ENCODE measurements around the gene GBX1. TPM values are rescaled to one million over a fixed set of nuclear protein-coding genes. Genes with fewer than 3 reads are reported as not detected.

Gene GBX1
- total and polyA plus RNA-seq, 9 donors, result 0.44 to 2.5 (median 1.5) TPM

DNA sequence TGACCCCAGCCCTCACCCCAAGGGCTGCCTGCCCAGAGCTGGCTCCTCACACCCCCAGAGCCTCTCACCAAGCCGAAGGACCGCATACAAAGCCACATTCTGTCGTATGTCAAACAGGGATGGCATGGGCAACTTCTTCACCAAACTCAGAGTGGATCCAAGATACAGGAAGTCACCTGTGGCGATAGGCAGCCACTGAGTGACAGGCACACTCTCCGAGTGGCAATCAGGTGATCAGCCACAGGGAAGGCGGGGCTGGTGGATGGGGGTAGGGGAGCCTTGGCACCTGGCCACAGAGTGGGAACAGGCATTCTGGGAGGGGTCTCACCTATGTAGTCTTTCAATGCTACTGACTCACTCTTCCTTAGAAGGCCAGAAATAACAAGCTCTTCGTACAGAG, 26.7 kb upstream of the GBX1 start:
- no peak overlapping the region for H3K4me3 ChIP-seq (ENCODE audit: low read length)
- WGBS (ENCODE audit: insufficient coverage), result 70% methylated on average over 4 of the region's 7 CpGs
- H3K4me1 ChIP-seq (ENCODE audit: control insufficient read depth, insufficient read depth, low read length), result no peaks in the 10 kb centered on the region
- no peaks in the 10 kb centered on the region for H3K9me3 ChIP-seq (replicated peaks; ENCODE audit: control insufficient read depth, low read depth, low read length)
- DNase-seq, result no peak
- H3K27me3 ChIP-seq (ENCODE audit: control insufficient read depth, insufficient read depth, low read length), result peaks cover 10% of the 10 kb centered on the region
- no peaks in the 10 kb centered on the region for H3K36me3 ChIP-seq (ENCODE audit: control insufficient read depth, insufficient read depth, low read length)
- H3K27ac ChIP-seq (ENCODE audit: low read length), result no peak overlapping the region

DNA sequence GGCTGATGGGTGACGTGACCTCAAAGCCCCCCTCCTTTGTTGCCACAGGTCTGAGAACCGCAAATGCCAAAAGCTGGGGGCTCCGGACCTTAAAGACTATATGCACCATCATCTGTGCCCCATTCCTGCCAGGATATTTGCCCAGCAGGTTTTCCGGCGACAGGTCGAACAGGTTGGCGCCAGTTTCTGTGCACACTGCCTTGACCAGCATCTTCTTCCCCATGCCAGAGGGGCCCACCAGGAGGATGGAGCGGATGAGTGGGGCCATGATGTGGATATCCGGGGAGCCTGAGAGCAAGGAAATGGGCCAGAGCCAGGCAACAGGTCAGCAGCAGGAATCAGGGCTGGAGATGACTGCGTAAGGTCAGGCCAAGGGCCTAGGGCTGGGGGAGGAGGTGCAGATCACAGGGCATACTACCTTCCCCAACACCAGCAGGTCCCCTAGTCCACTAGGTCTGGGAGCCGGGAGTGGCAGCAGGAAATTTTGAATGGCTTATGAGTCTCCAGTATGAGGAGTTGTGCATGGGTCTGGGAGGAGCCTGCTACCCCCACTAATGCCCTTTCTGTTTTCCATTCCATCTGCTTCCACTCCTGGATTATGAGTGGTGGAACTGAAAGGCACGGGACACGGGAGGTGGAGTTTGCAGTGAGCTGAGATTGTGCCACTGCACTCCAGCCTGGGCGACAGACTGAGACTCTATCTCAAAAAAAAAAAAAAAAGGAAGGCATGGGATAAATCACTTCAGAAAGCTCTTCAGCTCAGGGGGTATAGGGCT, 25.9 kb upstream of the GBX1 start:
- peaks cover 12% of the 10 kb centered on the region for H3K27me3 ChIP-seq (ENCODE audit: control insufficient read depth, insufficient read depth, low read length)
- WGBS (ENCODE audit: insufficient coverage), result 75% methylated on average over 4 of the region's 14 CpGs

DNA sequence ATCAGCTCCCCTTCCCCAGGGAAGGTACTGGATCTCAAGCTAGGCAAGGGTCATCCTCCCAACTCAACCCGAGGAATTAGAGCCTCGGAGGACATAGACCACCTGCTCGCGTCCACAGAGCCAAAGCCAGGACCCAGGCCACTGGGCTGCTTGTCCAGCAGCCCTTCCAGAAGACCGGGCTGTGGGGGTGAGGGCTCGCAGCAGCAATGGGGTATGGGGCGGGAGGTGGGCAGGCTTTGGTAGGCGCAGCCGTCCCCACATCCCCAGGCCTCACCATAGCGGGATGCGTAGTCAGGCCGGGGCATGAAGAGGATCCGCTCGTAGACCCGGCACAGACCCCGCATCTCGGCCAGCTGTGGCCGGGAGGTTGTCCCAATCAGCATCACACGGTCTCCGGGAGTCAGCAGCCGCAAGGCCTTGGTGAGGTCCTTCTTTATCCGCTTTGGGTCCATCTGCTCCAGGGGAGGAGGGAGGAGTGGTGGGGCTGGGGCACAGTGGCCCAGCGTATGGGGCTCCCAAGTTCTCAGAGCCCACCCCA, 24.6 kb upstream of the GBX1 start:
- no peak overlapping the region for H3K27ac ChIP-seq (ENCODE audit: low read length)
- H3K4me3 ChIP-seq (ENCODE audit: low read length), result no peak overlapping the region
- DNase-seq, result no peak
- no peaks in the 10 kb centered on the region for H3K36me3 ChIP-seq (ENCODE audit: control insufficient read depth, insufficient read depth, low read length)
- H3K27me3 ChIP-seq (ENCODE audit: control insufficient read depth, insufficient read depth, low read length), result peaks cover 11% of the 10 kb centered on the region
- peaks cover 11% of the 10 kb centered on the region for H3K4me1 ChIP-seq (ENCODE audit: control insufficient read depth, insufficient read depth, low read length)
- WGBS (ENCODE audit: insufficient coverage), result 94% methylated on average over 17 of the region's 23 CpGs
- no peaks in the 10 kb centered on the region for H3K9me3 ChIP-seq (replicated peaks; ENCODE audit: control insufficient read depth, low read depth, low read length)

More for the DNA sequence above, 25.9 kb upstream of the GBX1 start:
- no peak overlapping the region for H3K27ac ChIP-seq (ENCODE audit: low read length)
- H3K9me3 ChIP-seq (replicated peaks; ENCODE audit: control insufficient read depth, low read depth, low read length), result no peaks in the 10 kb centered on the region
- no peaks in the 10 kb centered on the region for H3K4me1 ChIP-seq (ENCODE audit: control insufficient read depth, insufficient read depth, low read length)
- H3K36me3 ChIP-seq (ENCODE audit: control insufficient read depth, insufficient read depth, low read length), result no peaks in the 10 kb centered on the region
- no peak overlapping the region for H3K4me3 ChIP-seq (ENCODE audit: low read length)
- no peak for DNase-seq

DNA sequence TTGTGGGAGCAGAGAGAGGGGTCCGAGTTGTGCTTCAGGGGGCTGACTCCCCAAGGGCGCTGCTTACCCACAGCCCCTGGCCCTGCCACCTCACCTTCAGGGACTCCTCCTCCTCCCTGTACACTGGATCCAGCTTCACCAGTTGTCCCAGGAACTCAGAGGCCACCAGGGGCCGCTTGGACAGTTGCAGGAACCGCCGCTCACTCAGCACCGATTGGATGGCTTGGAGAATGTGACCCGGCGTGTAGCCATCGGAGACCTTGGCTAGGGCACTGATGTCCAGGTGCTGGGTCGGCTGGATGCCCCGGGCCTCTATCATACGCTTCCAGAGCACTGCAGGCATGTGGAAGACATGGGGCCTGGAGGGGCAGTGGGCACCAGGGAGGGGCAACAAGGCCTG, 24.1 kb upstream of the GBX1 start:
- Histone ChIP-seq H3K27me3 (ENCODE audit: control insufficient read depth, insufficient read depth, low read length) (peaks cover 11% of the 10 kb centered on the region), H3K4me1 (ENCODE audit: control insufficient read depth, insufficient read depth, low read length) (peaks cover 16% of the 10 kb centered on the region), H3K9me3 (replicated peaks; ENCODE audit: control insufficient read depth, low read depth, low read length) (no peaks in the 10 kb centered on the region), H3K27ac (ENCODE audit: low read length) (no peak overlapping the region), H3K4me3 (ENCODE audit: low read length) (no peak overlapping the region), H3K36me3 (ENCODE audit: control insufficient read depth, insufficient read depth, low read length) (no peaks in the 10 kb centered on the region)
- WGBS (ENCODE audit: insufficient coverage), result 78% methylated on average over 6 of the region's 12 CpGs
- no peak for DNase-seq

DNA sequence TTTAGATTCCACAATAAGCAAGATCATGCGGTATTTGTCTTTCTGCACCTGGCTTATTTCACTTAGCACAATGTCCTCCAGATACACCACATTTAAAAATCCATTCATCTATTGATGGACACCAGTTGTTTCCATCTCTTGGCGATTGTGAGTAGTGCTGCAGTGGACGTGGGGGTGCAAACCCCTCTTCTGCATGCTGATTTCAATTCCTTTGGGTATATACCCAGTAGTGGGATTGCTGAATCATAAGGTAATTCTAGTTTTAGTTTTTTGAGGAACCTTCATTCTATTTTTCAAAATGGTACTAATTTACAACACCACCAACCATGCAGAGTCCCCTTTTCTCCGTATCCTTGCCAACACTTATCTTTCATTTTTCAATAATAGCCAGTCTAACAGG, 21.5 kb upstream of the GBX1 start:
- no peak overlapping the region for H3K4me3 ChIP-seq (ENCODE audit: low read length)
- DNase-seq, result no peak
- H3K36me3 ChIP-seq (ENCODE audit: control insufficient read depth, insufficient read depth, low read length), result no peaks in the 10 kb centered on the region
- no peaks in the 10 kb centered on the region for H3K9me3 ChIP-seq (replicated peaks; ENCODE audit: control insufficient read depth, low read depth, low read length)
- WGBS (ENCODE audit: insufficient coverage), result no CpG with 5 or more reads among the region's 4 CpGs
- H3K4me1 ChIP-seq (ENCODE audit: control insufficient read depth, insufficient read depth, low read length), result peaks cover 22% of the 10 kb centered on the region
- no peak overlapping the region for H3K27ac ChIP-seq (ENCODE audit: low read length)
- H3K27me3 ChIP-seq (ENCODE audit: control insufficient read depth, insufficient read depth, low read length), result peaks cover 2% of the 10 kb centered on the region

DNA sequence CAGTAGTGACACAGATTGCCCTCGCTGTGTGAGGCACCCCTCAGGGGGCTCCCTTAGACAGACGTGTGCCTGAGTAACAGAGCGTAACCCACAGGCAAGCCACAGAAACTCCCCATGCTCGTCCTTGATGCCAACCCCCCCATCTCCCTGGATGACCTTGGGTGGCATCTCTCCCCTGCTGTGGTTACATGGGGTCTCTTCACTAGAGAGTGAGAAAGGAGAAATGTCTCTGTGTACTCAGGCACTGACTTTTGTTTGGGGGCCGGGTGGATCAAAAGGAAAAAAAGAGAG, 20.7 kb upstream of the GBX1 start:
- Histone ChIP-seq H3K27ac (ENCODE audit: low read length) (no peak overlapping the region), H3K36me3 (ENCODE audit: control insufficient read depth, insufficient read depth, low read length) (no peaks in the 10 kb centered on the region), H3K4me3 (ENCODE audit: low read length) (no peak overlapping the region), H3K9me3 (replicated peaks; ENCODE audit: control insufficient read depth, low read depth, low read length) (no peaks in the 10 kb centered on the region), H3K4me1 (ENCODE audit: control insufficient read depth, insufficient read depth, low read length) (peaks cover 22% of the 10 kb centered on the region), H3K27me3 (ENCODE audit: control insufficient read depth, insufficient read depth, low read length) (peaks cover 2% of the 10 kb centered on the region)
- DNase-seq, result no peak
- 14% methylated on average over 2 of the region's 5 CpGs for WGBS (ENCODE audit: insufficient coverage)

DNA sequence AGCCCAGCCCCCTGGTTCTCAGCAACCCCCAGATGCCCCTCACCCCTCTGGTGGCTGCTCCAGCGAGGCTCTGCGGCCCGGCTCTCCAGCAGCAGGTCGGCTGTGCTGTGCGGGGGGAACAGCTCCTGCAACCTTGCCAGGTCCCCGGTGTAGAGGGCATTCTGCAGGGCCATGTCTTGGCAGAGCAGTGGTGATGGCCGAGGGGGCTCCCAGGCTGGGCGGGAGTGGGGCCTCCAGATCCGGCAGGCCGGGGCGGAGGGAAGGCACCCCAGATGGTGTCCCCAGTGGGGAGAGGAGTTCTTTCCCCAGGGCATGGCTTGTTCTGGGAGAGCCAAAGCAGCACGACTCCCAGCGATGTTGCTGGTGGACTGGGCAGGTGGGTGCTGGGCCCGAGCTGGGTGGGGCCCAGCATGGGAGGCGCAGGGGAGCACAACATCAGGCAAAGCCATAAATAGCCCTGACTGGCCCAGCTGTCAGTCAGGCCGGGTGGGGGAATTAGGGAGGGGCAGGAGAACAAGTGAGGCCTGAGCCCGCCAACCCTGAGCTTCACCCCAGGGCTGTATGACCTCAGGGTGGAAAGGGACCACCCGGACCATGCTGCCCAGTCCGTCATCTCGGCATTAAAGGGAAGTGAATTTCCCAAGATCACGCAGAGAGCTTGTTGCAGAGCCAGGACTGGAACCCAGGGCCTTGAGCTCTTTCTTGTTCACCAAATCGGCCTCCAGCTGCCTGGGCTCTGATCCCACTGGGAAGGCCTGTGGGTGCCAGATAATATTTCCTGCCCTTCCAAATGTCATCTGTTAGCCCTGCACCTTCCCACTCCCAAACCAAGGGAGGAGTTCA, 20.1 kb upstream of the GBX1 start:
- no peak overlapping the region for H3K4me3 ChIP-seq (ENCODE audit: low read length)
- peaks cover 2% of the 10 kb centered on the region for H3K27me3 ChIP-seq (ENCODE audit: control insufficient read depth, insufficient read depth, low read length)
- H3K27ac ChIP-seq (ENCODE audit: low read length), result peak overlapping the region; percentile 47
- H3K9me3 ChIP-seq (replicated peaks; ENCODE audit: control insufficient read depth, low read depth, low read length), result no peaks in the 10 kb centered on the region
- H3K36me3 ChIP-seq (ENCODE audit: control insufficient read depth, insufficient read depth, low read length), result no peaks in the 10 kb centered on the region
- H3K4me1 ChIP-seq (ENCODE audit: control insufficient read depth, insufficient read depth, low read length), result peaks cover 22% of the 10 kb centered on the region
- WGBS (ENCODE audit: insufficient coverage), result 62% methylated on average over 18 of the region's 22 CpGs
- DNase-seq, result peak; percentile 38

DNA sequence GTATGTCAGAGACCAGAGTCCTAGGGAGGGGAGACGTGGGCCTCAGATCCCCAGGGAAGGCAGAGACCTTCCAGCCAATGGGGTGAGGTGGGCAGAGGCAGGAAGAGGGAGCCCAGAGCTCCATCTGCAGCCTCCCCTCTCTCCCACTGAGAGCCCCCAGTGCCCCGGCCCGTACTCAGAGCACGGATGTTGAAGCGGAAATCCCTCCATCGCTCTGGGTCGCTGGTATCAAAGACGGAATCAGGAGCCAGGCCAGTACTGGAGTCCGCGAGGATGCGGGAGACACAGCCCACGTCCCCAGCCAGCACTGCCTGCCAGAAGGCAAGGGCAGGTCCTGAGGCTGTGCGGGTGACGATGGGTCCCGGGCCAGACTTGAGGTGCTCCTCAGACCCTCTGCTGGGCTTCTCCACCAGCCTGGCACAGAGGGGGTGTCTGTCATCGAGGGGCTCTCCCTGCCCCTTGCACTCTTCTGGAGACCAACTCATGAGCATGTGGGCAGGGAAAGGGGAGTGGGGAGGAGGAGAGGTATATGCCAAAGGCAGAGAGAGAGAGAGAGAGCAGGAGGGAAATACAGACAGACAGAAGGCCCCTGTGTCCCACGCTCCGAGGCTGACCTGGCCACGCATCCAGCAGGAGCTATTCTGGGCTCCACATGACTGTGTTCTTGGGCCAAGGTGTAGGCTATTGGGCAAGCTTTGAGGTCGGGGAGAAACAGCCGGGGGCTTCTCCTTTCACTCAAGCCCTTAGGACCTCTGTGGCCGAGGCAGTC, 19.3 kb upstream of the GBX1 start, which contains the start of gene ASB10:
ASB10 (minus strand) TSS at position 611 of the 769 bp plus-strand sequence; CDS start at position 491, 120 bp downstream.
- peak within 1 kb of the TSS; percentile 47 for H3K27ac ChIP-seq (ENCODE audit: low read length)
- H3K9me3 ChIP-seq (replicated peaks; ENCODE audit: control insufficient read depth, low read depth, low read length), result no peaks in the 10 kb centered on the region
- WGBS (ENCODE audit: insufficient coverage), result 60% methylated on average over 16 of the region's 22 CpGs
- no peak within 1 kb of the TSS for H3K4me3 ChIP-seq (ENCODE audit: low read length)
- H3K4me1 ChIP-seq (ENCODE audit: control insufficient read depth, insufficient read depth, low read length), result peaks cover 22% of the 10 kb centered on the region
- no peaks in the 10 kb centered on the region for H3K36me3 ChIP-seq (ENCODE audit: control insufficient read depth, insufficient read depth, low read length)
- DNase-seq, result no peak
- H3K27me3 ChIP-seq (ENCODE audit: control insufficient read depth, insufficient read depth, low read length), result peaks cover 2% of the 10 kb centered on the region

DNA sequence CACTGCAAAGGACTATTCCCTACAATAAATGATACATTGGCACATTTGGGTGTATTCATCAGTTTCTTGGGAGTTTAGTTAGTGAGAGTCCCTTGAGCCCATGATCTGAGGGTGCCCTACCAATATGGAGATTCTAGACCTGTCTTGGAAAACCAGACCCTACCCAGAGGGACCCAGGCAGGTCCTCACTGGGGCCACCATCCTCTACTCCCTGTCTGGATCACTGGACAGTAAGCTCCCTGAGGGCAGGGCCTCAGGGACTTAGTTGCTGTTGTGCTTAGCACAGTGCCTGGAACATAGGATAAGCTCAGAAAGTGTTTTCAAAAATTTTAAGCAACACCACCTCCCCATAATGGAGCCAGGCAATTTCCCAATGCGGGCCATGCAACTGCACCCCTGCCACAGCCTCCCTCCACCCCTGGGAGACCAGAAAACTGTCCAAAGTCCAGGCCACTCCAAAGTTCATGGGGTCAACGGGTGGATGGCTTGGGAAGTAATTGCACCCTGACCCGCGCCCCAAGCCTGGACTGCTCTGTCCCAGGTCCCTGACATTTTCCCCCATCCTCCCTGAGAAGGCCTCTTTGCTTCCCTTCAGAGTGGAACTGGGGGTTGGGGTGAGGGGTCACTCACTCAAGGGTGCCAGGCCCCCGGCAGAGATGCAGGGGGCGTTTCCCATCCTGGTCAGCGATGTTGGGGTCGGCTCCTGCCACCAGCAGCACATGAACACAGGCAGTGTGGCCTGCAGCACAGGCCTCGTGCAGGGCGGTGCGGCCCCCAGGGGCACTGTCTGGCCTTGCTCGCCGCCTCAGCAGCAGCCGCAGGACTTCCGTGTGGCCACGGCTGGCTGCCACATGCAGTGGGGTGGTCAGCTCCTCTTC, 18.5 kb upstream of the GBX1 start:
- H3K4me1 ChIP-seq (ENCODE audit: control insufficient read depth, insufficient read depth, low read length), result peaks cover 24% of the 10 kb centered on the region
- no peak for DNase-seq
- WGBS (ENCODE audit: insufficient coverage), result 49% methylated on average over 13 of the region's 16 CpGs
- H3K27me3 ChIP-seq (ENCODE audit: control insufficient read depth, insufficient read depth, low read length), result peaks cover 2% of the 10 kb centered on the region
- no peaks in the 10 kb centered on the region for H3K9me3 ChIP-seq (replicated peaks; ENCODE audit: control insufficient read depth, low read depth, low read length)
- H3K36me3 ChIP-seq (ENCODE audit: control insufficient read depth, insufficient read depth, low read length), result no peaks in the 10 kb centered on the region
- H3K27ac ChIP-seq (ENCODE audit: low read length), result no peak overlapping the region
- H3K4me3 ChIP-seq (ENCODE audit: low read length), result no peak overlapping the region

Data from muscle of leg (tissue), 11 donors.